MCF 10A (cell line): Measurements from ENCODE around the gene SNX7. TPM values are rescaled to one million over a fixed set of nuclear protein-coding genes. Genes with fewer than 3 reads are reported as not detected.

ENCODE experiments used
- Bru-seq: library from RNA; stranded (reverse); fragments of 400-500 nt; gene quantifications from one replicate; lab custom pipeline; 2021; lab: Mats Ljungman, UMichigan
- BruChase-seq, 2 experiments: library from RNA; stranded (reverse); fragments of 400-500 nt; gene quantifications; one replicate each; lab custom pipeline; 2021; lab: Mats Ljungman, UMichigan
- BruUV-seq: library from RNA; stranded (reverse); fragments of 400-500 nt; replicated peaks from 2 replicates; lab custom pipeline; 2021; lab: Mats Ljungman, UMichigan
- CTCF ChIA-PET: fragments of 300-600 bp; sonication (Branson Sonifier 250); formaldehyde crosslinking; extraction: SDS; loops from one replicate; lab custom pipeline; 2021; ENCODE audit warnings: antibody characterized with exemption, inconsistent platforms; lab: Yijun Ruan, JAX
- POLR2A ChIA-PET: fragments of 300-600, 350-650 bp; sonication (Branson Sonifier 250); formaldehyde crosslinking; extraction: SDS; loops from one replicate; lab custom pipeline; 2020; ENCODE audit warnings: antibody characterized with exemption, inconsistent platforms; lab: Yijun Ruan, JAX
- DNase-seq: peaks from one replicate; pipeline ENCODE4 v3.0.0-alpha.2; 2018; ENCODE audit not compliant: unreplicated experiment
- H3K27ac Mint-ChIP-seq: one replicate; pipeline ENCODE4 v1.8.0; 2022; ENCODE audit warnings: mild to moderate bottlenecking, low read depth, mixed read lengths; ENCODE audit not compliant: unreplicated experiment
- H3K27me3 Mint-ChIP-seq: one replicate; pipeline ENCODE4 v1.8.0; 2022; ENCODE audit warnings: mixed read lengths; ENCODE audit not compliant: insufficient read depth, unreplicated experiment
- H3K36me3 Mint-ChIP-seq: one replicate; pipeline ENCODE4 v1.8.0; 2022; ENCODE audit warnings: mild to moderate bottlenecking, moderate library complexity, mixed read lengths; ENCODE audit not compliant: insufficient read depth, unreplicated experiment
- H3K4me1 Mint-ChIP-seq: one replicate; pipeline ENCODE4 v1.8.0; 2022; ENCODE audit warnings: mixed read lengths; ENCODE audit not compliant: insufficient read depth, unreplicated experiment
- H3K4me3 Mint-ChIP-seq: one replicate; pipeline ENCODE4 v1.8.0; 2022; ENCODE audit warnings: mild to moderate bottlenecking, moderate library complexity, mixed read lengths; ENCODE audit not compliant: unreplicated experiment
- H3K9me3 Mint-ChIP-seq: one replicate; pipeline ENCODE4 v1.8.0; 2022; ENCODE audit warnings: mixed read lengths; ENCODE audit not compliant: unreplicated experiment
- intact Hi-C: fragments of 100-400 bp; cut with micrococcal nuclease; formaldehyde crosslinking; loops from 2 replicates; pipeline ENCODE4 v1.14.1; 2022
- long read RNA-seq: library from polyadenylated mRNA; stranded (forward); transcript quantifications from one replicate; pipeline ENCODE4 v2.0.0, GENCODE V29; 2022
- total RNA-seq: library from RNA; stranded (reverse); gene quantifications from 2 replicates; pipeline ENCODE4 v1.2.3, GENCODE V29; 2022
- TF ChIP-seq, protein P1 (sequence below): fragments of 200-600 bp; IDR thresholded peaks from one replicate; pipeline ENCODE4 v1.8.0; 2022; ENCODE audit warnings: antibody characterized with exemption, mild to moderate bottlenecking; ENCODE audit not compliant: unreplicated experiment

Gene SNX7, protein sequence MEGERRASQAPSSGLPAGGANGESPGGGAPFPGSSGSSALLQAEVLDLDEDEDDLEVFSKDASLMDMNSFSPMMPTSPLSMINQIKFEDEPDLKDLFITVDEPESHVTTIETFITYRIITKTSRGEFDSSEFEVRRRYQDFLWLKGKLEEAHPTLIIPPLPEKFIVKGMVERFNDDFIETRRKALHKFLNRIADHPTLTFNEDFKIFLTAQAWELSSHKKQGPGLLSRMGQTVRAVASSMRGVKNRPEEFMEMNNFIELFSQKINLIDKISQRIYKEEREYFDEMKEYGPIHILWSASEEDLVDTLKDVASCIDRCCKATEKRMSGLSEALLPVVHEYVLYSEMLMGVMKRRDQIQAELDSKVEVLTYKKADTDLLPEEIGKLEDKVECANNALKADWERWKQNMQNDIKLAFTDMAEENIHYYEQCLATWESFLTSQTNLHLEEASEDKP
- total RNA-seq (22.8 and 24.2 TPM in 2 replicates), Bru-seq, nascent RNA (percentile 64 among the genes with signal in this experiment), BruChase-seq, experiment 1, labeled RNA remaining after a 6-hour chase (percentile 49 among the genes with signal in this experiment), BruChase-seq, experiment 2, labeled RNA remaining after a 2-hour chase (percentile 52 among the genes with signal in this experiment)
- long read RNA-seq, transcript SNX7-201 (9 exons, 1,734 nt), result major isoform, 99 of 134 reads
- long read RNA-seq, partial matches to known transcripts, result 1 of 134 reads
- long read RNA-seq, other reads (novel, unspliced or antisense), result 32 of 134 reads

DNA sequence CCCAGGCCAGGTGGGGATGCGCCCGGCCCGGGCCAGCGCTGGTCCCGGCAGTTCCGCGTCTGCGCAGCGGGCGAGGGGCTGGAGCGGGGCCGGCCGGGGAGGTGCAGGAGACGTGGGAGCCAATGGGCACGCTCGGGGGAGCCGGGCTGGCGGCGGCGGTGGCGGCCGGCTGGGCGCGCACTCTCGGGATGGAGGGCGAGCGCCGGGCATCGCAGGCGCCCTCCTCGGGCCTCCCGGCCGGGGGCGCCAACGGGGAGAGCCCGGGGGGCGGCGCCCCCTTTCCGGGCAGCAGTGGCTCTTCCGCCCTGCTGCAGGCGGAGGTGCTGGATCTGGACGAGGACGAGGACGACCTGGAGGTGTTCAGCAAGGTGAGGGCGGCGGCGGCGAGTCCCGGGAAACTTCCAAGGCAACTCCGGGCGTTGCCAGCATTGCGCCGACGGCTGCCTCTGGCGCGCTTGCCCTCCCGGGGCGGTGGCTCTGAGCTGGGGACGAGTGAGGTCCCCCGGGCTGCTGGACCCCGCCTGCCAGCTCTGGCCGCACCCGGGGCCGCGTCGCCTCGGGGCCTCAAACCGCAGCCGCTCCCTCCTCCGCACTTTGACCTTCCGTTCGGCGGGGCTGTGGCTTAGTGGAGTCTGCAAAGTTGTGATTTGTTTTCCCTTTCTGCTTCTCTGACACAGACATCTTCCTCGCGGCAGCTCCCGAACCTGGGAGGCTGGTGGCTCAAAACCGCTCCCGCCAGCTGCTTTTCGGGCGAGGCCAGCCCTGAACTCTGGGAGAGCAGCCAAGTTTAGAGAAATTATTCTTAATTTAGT is at the start of gene SNX7:
Gene SNX7, plus strand, starts transcription at position 178 of the 812 bp plus-strand sequence. Its CDS starts 11 bp downstream, at position 189.
- intact Hi-C loops, result no loop called here
- H3K27me3 Mint-ChIP-seq, result no peaks in the 10 kb centered on the region
- H3K9me3 Mint-ChIP-seq, result no peaks in the 10 kb centered on the region
- H3K4me3 Mint-ChIP-seq, result peak within 1 kb of the TSS; percentile 91
- peak; percentile 81 for DNase-seq
- no TSS peak for BruUV-seq
- POLR2A ChIA-PET, result interaction anchor here (0.6 to 2.5 kb wide), 12 partner anchors 9 to 1350 kb away, joined by 3 to 16 read pairs (median 3); no protein-coding TSS in a partner anchor
- CTCF ChIA-PET, result interaction anchor here (1.0 to 1.2 kb wide), 4 partner anchors 9 to 519 kb away, joined by 3 to 7 read pairs (median 4); no protein-coding TSS in a partner anchor
- peaks cover 7% of the 10 kb centered on the region for H3K36me3 Mint-ChIP-seq
- H3K27ac Mint-ChIP-seq, result peak within 1 kb of the TSS; percentile 88
- TF ChIP-seq, protein P1, sequence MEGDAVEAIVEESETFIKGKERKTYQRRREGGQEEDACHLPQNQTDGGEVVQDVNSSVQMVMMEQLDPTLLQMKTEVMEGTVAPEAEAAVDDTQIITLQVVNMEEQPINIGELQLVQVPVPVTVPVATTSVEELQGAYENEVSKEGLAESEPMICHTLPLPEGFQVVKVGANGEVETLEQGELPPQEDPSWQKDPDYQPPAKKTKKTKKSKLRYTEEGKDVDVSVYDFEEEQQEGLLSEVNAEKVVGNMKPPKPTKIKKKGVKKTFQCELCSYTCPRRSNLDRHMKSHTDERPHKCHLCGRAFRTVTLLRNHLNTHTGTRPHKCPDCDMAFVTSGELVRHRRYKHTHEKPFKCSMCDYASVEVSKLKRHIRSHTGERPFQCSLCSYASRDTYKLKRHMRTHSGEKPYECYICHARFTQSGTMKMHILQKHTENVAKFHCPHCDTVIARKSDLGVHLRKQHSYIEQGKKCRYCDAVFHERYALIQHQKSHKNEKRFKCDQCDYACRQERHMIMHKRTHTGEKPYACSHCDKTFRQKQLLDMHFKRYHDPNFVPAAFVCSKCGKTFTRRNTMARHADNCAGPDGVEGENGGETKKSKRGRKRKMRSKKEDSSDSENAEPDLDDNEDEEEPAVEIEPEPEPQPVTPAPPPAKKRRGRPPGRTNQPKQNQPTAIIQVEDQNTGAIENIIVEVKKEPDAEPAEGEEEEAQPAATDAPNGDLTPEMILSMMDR, result peak; percentile 5
- peaks cover 28% of the 10 kb centered on the region for H3K4me1 Mint-ChIP-seq

DNA sequence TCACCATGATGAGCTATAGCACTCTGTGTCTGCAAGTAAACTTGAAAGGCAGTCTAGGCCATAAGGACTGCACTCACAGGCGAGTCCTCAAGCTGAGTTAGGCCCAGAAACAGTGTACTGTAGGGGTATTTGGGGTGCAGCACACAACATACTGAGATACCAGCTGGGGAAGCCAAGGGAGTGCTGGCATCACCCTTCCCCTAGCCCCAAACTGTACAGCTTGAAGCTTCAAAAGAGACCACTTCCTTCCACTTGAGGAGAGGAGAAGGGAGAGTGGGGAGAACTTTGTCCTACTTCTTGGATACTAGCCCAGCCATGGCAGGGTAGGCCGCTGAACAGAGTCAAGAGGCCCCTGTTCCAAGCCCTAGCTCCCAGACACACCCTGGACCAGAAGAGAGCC is 24.2 kb upstream of the SNX7 start:
- no TSS peak for BruUV-seq

DNA sequence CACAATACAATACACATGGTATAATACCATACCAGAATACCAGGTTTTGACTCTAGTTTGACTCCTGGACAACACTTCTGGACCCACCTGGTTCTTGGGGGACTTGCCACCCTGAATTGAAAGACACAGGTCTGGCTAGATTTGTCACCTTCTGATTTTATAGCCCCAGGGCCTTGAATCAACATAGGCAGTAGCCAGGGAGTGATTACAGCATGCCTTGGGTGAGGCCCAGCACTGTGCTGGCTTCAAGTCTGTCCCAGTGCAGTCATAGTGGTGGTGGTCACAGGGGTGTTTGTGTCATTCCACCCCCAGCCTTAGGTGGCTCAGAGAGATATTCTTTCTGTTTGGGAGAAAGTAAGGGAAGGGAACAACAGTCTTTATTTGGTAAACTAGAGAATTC is 23.3 kb upstream of the SNX7 start:
- ChIA-PET CTCF (no interaction called here), POLR2A (no interaction called here)
- no peak overlapping the region for H3K4me3 Mint-ChIP-seq
- H3K4me1 Mint-ChIP-seq, result no peaks in the 10 kb centered on the region
- intact Hi-C loops, result no loop called here
- H3K27me3 Mint-ChIP-seq, result no peaks in the 10 kb centered on the region
- TF ChIP-seq, protein P1, result no peak
- no peaks in the 10 kb centered on the region for H3K36me3 Mint-ChIP-seq
- no peak for DNase-seq
- H3K9me3 Mint-ChIP-seq, result peaks cover 24% of the 10 kb centered on the region
- no peak overlapping the region for H3K27ac Mint-ChIP-seq
- BruUV-seq, result no TSS peak

More for the DNA sequence above, 24.2 kb upstream of the SNX7 start:
- H3K4me1 Mint-ChIP-seq, result no peaks in the 10 kb centered on the region
- DNase-seq, result no peak
- POLR2A ChIA-PET, result interaction anchor here (0.6 kb wide), 1 partner anchor 14 kb away, joined by 3 read pairs; no protein-coding TSS in a partner anchor
- H3K27me3 Mint-ChIP-seq, result no peaks in the 10 kb centered on the region
- intact Hi-C loops, result no loop called here
- no peaks in the 10 kb centered on the region for H3K36me3 Mint-ChIP-seq
- H3K27ac Mint-ChIP-seq, result no peak overlapping the region
- CTCF ChIA-PET, result interaction anchor here (0.8 kb wide), 1 partner anchor 17 kb away, joined by 3 read pairs; no protein-coding TSS in a partner anchor
- H3K9me3 Mint-ChIP-seq, result peaks cover 19% of the 10 kb centered on the region
- H3K4me3 Mint-ChIP-seq, result no peak overlapping the region
- TF ChIP-seq, protein P1, result no peak
